Choroid plexus epithelial cell (primary cell): Measurements from ENCODE around the gene ZNRD2.
A peak's percentile ranks its signal among the peaks of the same experiment; 100 is the strongest.

Experiments
- DNase-seq: peaks from one replicate; pipeline ENCODE4 v3.0.0-alpha.2; 2010; ENCODE audit warnings: low read depth
- H3K4me3 ChIP-seq: 2 replicates; pipeline ENCODE4 v1.5.1; 2011; ENCODE audit warnings: low read depth, mild to moderate bottlenecking, control low read depth, low read length, moderate library complexity
- CTCF ChIP-seq: conservative IDR thresholded peaks from 2 replicates; pipeline ENCODE4 v1.5.1; 2011; ENCODE audit warnings: low read depth, mild to moderate bottlenecking, control low read depth, inconsistent platforms, low read length, moderate library complexity

Gene ZNRD2

DNA sequence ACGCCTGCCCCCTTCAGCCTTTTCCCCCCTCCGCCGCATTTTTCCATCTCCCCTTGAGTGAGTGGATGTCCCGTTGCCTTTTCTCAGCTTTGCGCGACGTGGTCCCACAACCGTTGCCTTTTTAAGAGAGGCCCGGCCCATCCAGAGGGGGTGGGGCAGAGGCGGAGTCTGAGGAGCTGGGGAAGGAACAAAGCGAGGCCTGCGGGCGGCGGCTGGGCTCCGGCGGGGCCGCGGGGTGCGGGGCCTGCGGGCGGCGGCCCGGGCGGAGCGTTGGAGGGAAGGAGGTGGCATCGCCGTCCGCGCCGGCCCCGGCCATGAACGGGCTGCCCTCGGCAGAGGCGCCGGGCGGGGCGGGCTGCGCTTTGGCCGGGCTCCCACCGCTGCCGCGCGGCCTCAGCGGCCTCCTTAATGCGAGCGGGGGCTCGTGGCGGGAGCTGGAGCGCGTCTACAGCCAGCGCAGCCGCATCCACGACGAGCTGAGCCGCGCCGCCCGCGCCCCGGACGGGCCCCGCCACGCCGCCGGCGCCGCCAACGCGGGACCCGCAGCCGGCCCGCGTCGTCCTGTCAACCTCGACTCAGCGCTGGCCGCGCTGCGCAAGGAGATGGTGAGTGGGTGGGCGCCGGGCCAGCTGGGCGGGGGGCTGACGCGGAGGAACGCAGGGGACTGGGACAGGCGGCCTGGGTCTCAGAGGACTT, 2.2 kb downstream of the ZNRD2 start, which contains the start of gene FAM89B:
Gene FAM89B, plus strand, starts transcription at position 183 of the 696 bp plus-strand sequence. Its CDS starts 132 bp downstream, at position 315.
- DNase-seq = peak; percentile 86
- peak within 1 kb of the TSS; percentile 93 for H3K4me3 ChIP-seq
- no peak for TF ChIP-seq CTCF

- no peak for DNase-seq
- peak overlapping the region; percentile 93 for H3K4me3 ChIP-seq
- TF ChIP-seq CTCF = no peak
Measured at GRCh38 chr11:65573391-65574079, 3.3 kb downstream of the ZNRD2 start.

GRCh38 chr11:65574109-65574810, 4.0 kb downstream of the ZNRD2 start:
- peak; percentile 95 for DNase-seq
- peak; percentile 59 for TF ChIP-seq CTCF
- peak overlapping the region; percentile 93 for H3K4me3 ChIP-seq

- no peak for DNase-seq
- peak overlapping the region; percentile 60 for H3K4me3 ChIP-seq
- TF ChIP-seq CTCF = no peak
Measured at GRCh38 chr11:65574811-65575567, 4.7 kb downstream of the ZNRD2 start.

DNA sequence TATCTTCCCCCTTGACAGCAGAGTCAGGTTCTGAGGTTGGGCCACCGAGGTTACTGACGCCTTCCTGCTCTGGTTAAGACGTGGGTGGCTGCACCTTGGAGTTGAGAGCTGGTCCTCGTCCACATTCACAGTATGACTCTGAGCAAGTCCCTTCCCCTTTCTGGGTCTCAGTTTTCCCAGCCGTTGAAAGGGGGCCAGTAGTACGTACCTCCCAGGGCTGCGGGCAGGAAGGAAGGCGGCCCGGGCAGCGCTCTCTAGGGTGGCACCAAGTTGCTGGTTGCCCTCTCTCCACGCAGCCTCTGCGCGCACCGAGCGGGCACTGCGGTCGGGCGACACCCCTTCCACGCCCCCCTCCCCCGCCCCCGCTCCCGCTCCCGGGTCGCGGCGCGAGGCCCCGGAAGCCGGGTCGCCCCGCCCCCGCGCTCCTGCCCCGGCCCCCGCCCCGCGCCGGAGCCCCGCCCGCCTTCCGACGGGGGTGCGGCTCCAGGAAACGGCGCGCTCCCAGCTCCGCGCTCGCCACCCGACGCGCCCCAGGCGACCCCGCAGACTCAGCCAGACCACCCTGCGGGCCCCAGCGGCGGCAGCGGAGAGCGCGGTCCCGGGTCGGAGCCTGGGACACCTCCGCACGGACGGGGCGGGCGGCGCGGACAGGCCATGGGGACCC, 5.4 kb downstream of the ZNRD2 start, which contains the start of gene EHBP1L1:
Gene EHBP1L1, plus strand, starts transcription at position 486 of the 664 bp plus-strand sequence. CDS start 250 bp downstream, outside the sequence.
- peak; percentile 57 for DNase-seq
- H3K4me3 ChIP-seq = peak within 1 kb of the TSS; percentile 60
- no peak for TF ChIP-seq CTCF
